ENCODE measurements around the gene RPN2.

Gene RPN2

GRCh38 chr20:37237656-37238055 is 58.5 kb downstream of the RPN2 start:
- peaks cover 45% of the 10 kb centered on the region for H3K36me3 ChIP-seq (ENCODE audit: control insufficient read depth, insufficient read depth, low read length)
- H3K4me3 ChIP-seq (replicated peaks; ENCODE audit: low read depth, low read length): no peak overlapping the region
- TF ChIP-seq CTCF (IDR thresholded peaks at IDR 0.05; ENCODE audit: insufficient read depth, low read length, poor library complexity, severe bottlenecking): no peak
- H3K27me3 ChIP-seq (replicated peaks; ENCODE audit: control insufficient read depth, insufficient read depth, low read length): no peaks in the 10 kb centered on the region
- no peak for DNase-seq (ENCODE audit: extremely low read depth, insufficient read length)

- peaks cover 48% of the 10 kb centered on the region for H3K36me3 ChIP-seq (ENCODE audit: control insufficient read depth, insufficient read depth, low read length)
- TF ChIP-seq CTCF (IDR thresholded peaks at IDR 0.05; ENCODE audit: insufficient read depth, low read length, poor library complexity, severe bottlenecking): no peak
- no peak overlapping the region for H3K4me3 ChIP-seq (replicated peaks; ENCODE audit: low read depth, low read length)
- H3K27me3 ChIP-seq (replicated peaks; ENCODE audit: control insufficient read depth, insufficient read depth, low read length): no peaks in the 10 kb centered on the region
- no peak for DNase-seq (ENCODE audit: extremely low read depth, insufficient read length)
Measured at GRCh38 chr20:37238426-37238825, 59.3 kb downstream of the RPN2 start.

GRCh38 chr20:37238935-37239451 is 59.9 kb downstream of the RPN2 start:
- no peak for DNase-seq (ENCODE audit: extremely low read depth, insufficient read length)
- Histone ChIP-seq H3K27me3 (replicated peaks; ENCODE audit: control insufficient read depth, insufficient read depth, low read length) (no peaks in the 10 kb centered on the region), H3K4me3 (replicated peaks; ENCODE audit: low read depth, low read length) (no peak overlapping the region), H3K36me3 (ENCODE audit: control insufficient read depth, insufficient read depth, low read length) (peaks cover 48% of the 10 kb centered on the region)
- no peak for TF ChIP-seq CTCF (IDR thresholded peaks at IDR 0.05; ENCODE audit: insufficient read depth, low read length, poor library complexity, severe bottlenecking)

GRCh38 chr20:37240337-37241067 is 61.4 kb downstream of the RPN2 start:
- peaks cover 39% of the 10 kb centered on the region for H3K36me3 ChIP-seq (ENCODE audit: control insufficient read depth, insufficient read depth, low read length)
- H3K27me3 ChIP-seq (replicated peaks; ENCODE audit: control insufficient read depth, insufficient read depth, low read length): no peaks in the 10 kb centered on the region
- TF ChIP-seq CTCF (IDR thresholded peaks at IDR 0.05; ENCODE audit: insufficient read depth, low read length, poor library complexity, severe bottlenecking): no peak
- no peak overlapping the region for H3K4me3 ChIP-seq (replicated peaks; ENCODE audit: low read depth, low read length)
- DNase-seq (ENCODE audit: extremely low read depth, insufficient read length): no peak

- Histone ChIP-seq H3K36me3 (ENCODE audit: control insufficient read depth, insufficient read depth, low read length) (peaks cover 31% of the 10 kb centered on the region), H3K27me3 (replicated peaks; ENCODE audit: control insufficient read depth, insufficient read depth, low read length) (no peaks in the 10 kb centered on the region), H3K4me3 (replicated peaks; ENCODE audit: low read depth, low read length) (no peak overlapping the region)
- TF ChIP-seq CTCF (IDR thresholded peaks at IDR 0.05; ENCODE audit: insufficient read depth, low read length, poor library complexity, severe bottlenecking): no peak
- DNase-seq (ENCODE audit: extremely low read depth, insufficient read length): no peak
Measured at GRCh38 chr20:37242503-37242902, 63.4 kb downstream of the RPN2 start.
